ENCODE data around the gene CREBL2. TPM values are rescaled to one million over a fixed set of nuclear protein-coding genes. Genes with fewer than 3 reads are reported as not detected.

Gene CREBL2
- total RNA-seq, 1 experiment from 2014 or later = 18.3 TPM

DNA sequence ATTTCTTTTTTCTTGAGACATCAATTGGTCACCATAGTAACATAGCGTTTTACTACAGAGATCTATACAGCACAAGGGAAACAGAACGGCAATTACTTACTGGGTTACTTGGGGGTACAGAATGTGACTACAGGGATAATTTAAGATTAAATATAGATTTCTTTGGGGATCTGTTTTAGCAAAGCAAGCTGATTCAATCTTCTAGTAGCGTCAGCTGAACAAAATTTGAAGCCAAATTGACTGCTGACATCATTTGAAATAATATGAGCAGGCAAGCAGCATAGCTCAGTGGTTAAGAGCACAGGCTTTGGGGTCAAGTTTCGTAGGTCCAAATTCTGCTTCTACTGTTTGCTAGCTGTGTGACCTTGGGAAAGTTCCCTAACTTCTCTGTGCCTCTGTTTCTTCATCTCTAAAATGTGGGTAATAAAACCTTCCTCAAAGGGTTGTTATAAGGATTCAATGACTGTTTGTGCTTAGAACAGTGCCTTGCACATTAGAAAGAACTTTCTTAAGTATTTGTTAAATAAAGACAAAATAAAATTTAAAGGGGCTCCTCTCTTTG is 71.5 kb downstream of the CREBL2 start:
- H3K9ac ChIP-seq (ENCODE audit: extremely low read depth, insufficient read length, low read length) = no peak overlapping the region
- H2AFZ ChIP-seq (ENCODE audit: low read length) = no peak overlapping the region
- peaks cover 0 to 11% (median 10%) of the 10 kb centered on the region in 3 experiments; a peak in 3 of 7 replicates for H3K36me3 Mint-ChIP-seq (ENCODE audit: insufficient read depth in 1 of 3, low read depth in 3 of 3)

More for the DNA sequence above, 71.5 kb downstream of the CREBL2 start:
- no peak for DNase-seq
- no peaks in the 10 kb centered on the region; the same call in 1 of the 2 replicates for H3K79me2 ChIP-seq (ENCODE audit: insufficient read depth, low read length)
- TF ChIP-seq CTCF (conservative IDR thresholded peaks at IDR 0.05) = no peak
- H3K27me3 ChIP-seq (ENCODE audit: insufficient read depth, low read length) = peaks cover 2% of the 10 kb centered on the region; the same call in 1 of the 2 replicates
- Mint-ChIP-seq H3K27ac (peak overlapping the region in 2 of 3 experiments; percentile 98 to 99; a peak in 4 of 7 replicates), H3K4me1 (peaks cover 50 to 61% of the 10 kb centered on the region in 2 experiments), H3K27me3 (ENCODE audit: low read depth) (no peaks in the 10 kb centered on the region), H3K4me3 (peak overlapping the region; percentile 92 to 96), H3K9me3 (no peaks in the 10 kb centered on the region)
- H3K4me1 ChIP-seq (ENCODE audit: insufficient read depth, low read length) = no peaks in the 10 kb centered on the region
- no peak overlapping the region for H3K18ac ChIP-seq (ENCODE audit: insufficient read length, low read depth, low read length)
- H3T11ph ChIP-seq (ENCODE audit: low read length) = no peak overlapping the region
- no peak overlapping the region for H4K8ac ChIP-seq (replicated peaks; ENCODE audit: insufficient read length, low read depth, low read length)
- no peak overlapping the region for H4K91ac ChIP-seq (ENCODE audit: insufficient read length, low read depth, low read length)
- H4K5ac ChIP-seq (ENCODE audit: insufficient read length, low read depth, low read length) = no peak overlapping the region
- no peak overlapping the region for H2BK15ac ChIP-seq (ENCODE audit: low read depth, low read length)
- no peak overlapping the region for H3K14ac ChIP-seq (ENCODE audit: insufficient read depth, low read length)
- no peak overlapping the region for H2BK120ac ChIP-seq (ENCODE audit: low read depth, low read length, poor library complexity, severe bottlenecking)
- no peak overlapping the region for H2BK5ac ChIP-seq (ENCODE audit: insufficient read length, low read length)
- no peak overlapping the region for H3K56ac ChIP-seq (ENCODE audit: insufficient read length, low read depth, low read length)
- no peak overlapping the region for H2BK20ac ChIP-seq (ENCODE audit: low read depth, low read length, poor library complexity, severe bottlenecking)
- no peaks in the 10 kb centered on the region for H3K9me3 ChIP-seq (ENCODE audit: control insufficient read depth, low read depth, low read length)
- no CpG with 5 or more reads among the region's 4 CpGs for whole genome bisulfite sequencing (ENCODE audit: extremely low coverage, insufficient read length, low lambda C conversion rate)
- no peak overlapping the region for H2AK5ac ChIP-seq (ENCODE audit: insufficient read length, low read length)
- no peak overlapping the region for H3K27ac ChIP-seq (ENCODE audit: insufficient read length, low read depth, low read length)
- H3K23me2 ChIP-seq (ENCODE audit: insufficient read length, low read depth, low read length, poor library complexity, severe bottlenecking) = peaks cover 3% of the 10 kb centered on the region
- H2BK12ac ChIP-seq (ENCODE audit: insufficient read length, low read depth, low read length) = no peak overlapping the region
- H3K79me1 ChIP-seq (ENCODE audit: insufficient read depth, low read depth, low read length, poor library complexity, severe bottlenecking) = no peaks in the 10 kb centered on the region
- no peak overlapping the region for H3K23ac ChIP-seq (ENCODE audit: insufficient read length, low read depth, low read length)
- H4K20me1 ChIP-seq (ENCODE audit: control insufficient read depth, insufficient read depth, insufficient read length) = no peaks in the 10 kb centered on the region
- H3K4ac ChIP-seq (ENCODE audit: low read depth, low read length) = no peak overlapping the region
- H3K4me2 ChIP-seq (ENCODE audit: insufficient read depth, insufficient read length, low read length) = peak overlapping the region; percentile 76
